GM12865 (cell line): ENCODE data around the gene PCDHGA4.
A peak's percentile ranks its signal among the peaks of the same experiment; 100 is the strongest.

ENCODE experiments used
- DNase-seq: peaks from one replicate; pipeline ENCODE4 v3.0.0; 2010; ENCODE audit warnings: low read depth
- H3K4me3 ChIP-seq: 2 replicates; pipeline ENCODE4 v1.5.1; 2011; ENCODE audit warnings: mild to moderate bottlenecking, low read depth, low read length, control low read depth
- TF ChIP-seq, protein P1 (sequence below): IDR thresholded peaks from 2 replicates; pipeline ENCODE4 v1.5.1; 2011; ENCODE audit warnings: low read length, control low read depth, low read depth, inconsistent platforms; ENCODE audit not compliant: insufficient read depth; ENCODE audit errors: missing control alignments

The PCDHGA4 gene

DNA sequence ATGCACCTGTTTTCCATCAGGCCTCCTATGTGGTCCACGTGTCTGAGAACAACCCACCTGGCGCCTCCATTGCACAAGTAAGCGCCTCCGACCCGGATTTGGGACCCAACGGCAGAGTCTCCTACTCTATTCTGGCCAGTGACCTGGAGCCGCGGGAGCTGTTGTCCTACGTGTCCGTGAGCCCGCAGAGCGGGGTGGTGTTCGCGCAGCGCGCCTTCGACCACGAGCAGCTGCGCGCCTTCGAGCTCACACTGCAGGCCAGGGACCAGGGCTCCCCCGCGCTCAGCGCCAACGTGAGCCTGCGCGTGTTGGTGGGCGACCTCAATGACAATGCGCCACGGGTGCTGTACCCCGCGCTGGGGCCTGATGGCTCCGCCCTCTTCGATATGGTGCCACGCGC lies 3.2 kb upstream of the PCDHGA4 start:
- H3K4me3 ChIP-seq: no peak overlapping the region
- TF ChIP-seq, protein P1, sequence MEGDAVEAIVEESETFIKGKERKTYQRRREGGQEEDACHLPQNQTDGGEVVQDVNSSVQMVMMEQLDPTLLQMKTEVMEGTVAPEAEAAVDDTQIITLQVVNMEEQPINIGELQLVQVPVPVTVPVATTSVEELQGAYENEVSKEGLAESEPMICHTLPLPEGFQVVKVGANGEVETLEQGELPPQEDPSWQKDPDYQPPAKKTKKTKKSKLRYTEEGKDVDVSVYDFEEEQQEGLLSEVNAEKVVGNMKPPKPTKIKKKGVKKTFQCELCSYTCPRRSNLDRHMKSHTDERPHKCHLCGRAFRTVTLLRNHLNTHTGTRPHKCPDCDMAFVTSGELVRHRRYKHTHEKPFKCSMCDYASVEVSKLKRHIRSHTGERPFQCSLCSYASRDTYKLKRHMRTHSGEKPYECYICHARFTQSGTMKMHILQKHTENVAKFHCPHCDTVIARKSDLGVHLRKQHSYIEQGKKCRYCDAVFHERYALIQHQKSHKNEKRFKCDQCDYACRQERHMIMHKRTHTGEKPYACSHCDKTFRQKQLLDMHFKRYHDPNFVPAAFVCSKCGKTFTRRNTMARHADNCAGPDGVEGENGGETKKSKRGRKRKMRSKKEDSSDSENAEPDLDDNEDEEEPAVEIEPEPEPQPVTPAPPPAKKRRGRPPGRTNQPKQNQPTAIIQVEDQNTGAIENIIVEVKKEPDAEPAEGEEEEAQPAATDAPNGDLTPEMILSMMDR: no peak
- no peak for DNase-seq

DNA sequence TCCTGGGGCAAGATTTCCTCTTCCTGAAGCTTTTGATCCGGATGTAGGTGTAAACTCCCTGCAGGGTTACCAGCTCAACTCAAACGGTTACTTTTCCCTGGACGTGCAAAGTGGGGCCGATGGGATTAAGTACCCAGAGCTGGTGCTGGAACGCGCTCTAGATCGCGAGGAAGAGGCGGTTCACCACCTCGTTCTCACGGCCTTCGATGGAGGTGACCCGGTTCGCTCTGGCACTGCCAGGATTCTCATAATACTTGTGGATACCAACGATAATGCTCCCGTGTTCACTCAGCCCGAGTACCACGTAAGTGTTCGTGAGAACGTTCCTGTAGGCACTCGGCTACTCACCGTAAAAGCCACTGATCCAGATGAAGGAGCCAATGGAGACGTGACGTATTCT lies 820 bp downstream of the PCDHGA4 start:
- DNase-seq: no peak
- TF ChIP-seq, protein P1: no peak
- H3K4me3 ChIP-seq: no peak overlapping the region

DNA sequence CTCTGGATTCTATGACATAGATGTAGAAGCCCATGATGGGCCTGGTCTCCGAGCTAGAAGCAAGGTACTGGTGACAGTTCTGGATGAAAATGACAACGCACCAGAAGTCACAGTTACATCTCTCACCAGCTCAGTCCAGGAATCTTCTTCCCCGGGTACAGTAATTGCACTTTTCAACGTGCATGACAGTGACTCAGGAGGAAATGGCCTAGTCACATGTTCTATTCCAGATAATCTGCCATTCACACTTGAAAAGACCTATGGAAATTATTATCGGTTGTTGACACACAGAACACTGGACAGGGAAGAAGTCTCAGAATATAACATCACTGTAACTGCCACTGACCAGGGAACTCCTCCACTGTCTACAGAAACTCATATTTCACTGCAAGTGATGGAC lies 1.3 kb downstream of the PCDHGA4 start:
- DNase-seq: no peak
- TF ChIP-seq, protein P1: no peak
- no peak overlapping the region for H3K4me3 ChIP-seq

DNA sequence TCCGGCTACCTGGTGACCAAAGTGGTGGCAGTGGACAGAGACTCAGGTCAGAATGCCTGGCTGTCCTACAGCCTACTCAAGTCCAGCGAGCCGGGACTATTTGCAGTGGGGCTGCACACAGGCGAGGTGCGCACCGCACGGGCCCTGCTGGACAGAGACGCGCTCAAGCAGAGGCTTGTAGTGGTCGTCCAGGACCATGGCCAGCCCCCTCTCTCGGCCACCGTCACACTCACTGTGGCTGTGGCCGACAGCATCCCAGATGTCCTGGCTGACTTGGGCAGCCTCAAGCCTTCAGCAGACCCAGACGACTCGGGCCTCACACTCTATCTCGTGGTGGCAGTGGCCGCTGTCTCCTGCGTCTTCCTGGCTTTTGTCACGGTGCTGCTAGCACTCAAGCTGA lies 2.1 kb downstream of the PCDHGA4 start:
- no peak for DNase-seq
- TF ChIP-seq, protein P1: no peak
- H3K4me3 ChIP-seq: no peak overlapping the region

DNA sequence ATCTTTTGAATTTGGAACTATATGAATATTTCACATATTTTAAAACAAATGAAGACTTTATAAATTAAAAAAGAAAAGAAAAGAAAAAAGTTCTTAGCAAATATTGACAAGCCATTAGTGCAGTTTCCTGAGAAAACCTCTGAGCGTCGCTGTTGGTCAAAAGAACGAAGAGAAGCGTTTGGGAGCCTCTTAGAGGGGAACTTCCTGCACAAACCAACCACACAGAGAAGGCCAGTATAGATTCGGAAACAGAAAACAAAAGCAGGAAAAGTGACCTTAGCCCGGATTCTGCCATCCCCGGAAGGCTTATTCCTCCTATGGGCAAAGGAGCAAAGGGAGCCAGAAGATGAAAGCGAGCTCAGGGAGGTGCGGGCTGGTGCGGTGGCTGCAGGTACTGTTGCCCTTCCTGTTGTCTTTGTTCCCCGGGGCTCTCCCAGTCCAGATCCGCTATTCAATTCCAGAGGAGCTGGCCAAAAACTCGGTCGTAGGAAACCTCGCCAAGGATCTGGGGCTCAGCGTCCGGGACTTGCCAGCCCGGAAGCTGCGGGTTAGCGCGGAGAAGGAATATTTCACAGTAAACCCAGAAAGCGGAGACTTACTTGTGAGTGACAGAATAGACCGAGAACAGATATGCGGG lies 5.1 kb downstream of the PCDHGA4 start, which contains the start of gene PCDHGB2:
Gene PCDHGB2, plus strand, starts transcription at position 205 of the 637 bp plus-strand sequence. Its CDS starts 142 bp downstream, at position 347.
- TF ChIP-seq, protein P1: peak; percentile 42
- H3K4me3 ChIP-seq: peak within 1 kb of the TSS; percentile 39
- peak; percentile 64 for DNase-seq

DNA sequence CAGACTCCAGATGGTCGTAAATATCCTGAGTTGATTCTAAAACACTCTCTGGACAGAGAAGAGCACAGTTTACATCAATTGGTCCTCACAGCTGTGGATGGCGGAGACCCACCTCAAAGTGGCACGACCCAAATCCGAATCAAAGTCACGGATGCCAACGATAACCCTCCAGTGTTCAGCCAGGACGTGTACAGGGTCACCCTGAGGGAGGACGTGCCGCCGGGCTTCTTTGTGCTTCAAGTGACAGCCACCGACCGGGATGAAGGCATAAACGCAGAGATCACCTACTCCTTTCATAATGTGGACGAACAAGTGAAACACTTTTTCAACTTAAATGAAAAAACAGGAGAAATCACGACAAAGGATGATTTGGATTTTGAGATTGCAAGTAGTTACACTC lies 5.9 kb downstream of the PCDHGA4 start:
- no peak overlapping the region for H3K4me3 ChIP-seq
- TF ChIP-seq, protein P1: no peak
- no peak for DNase-seq

DNA sequence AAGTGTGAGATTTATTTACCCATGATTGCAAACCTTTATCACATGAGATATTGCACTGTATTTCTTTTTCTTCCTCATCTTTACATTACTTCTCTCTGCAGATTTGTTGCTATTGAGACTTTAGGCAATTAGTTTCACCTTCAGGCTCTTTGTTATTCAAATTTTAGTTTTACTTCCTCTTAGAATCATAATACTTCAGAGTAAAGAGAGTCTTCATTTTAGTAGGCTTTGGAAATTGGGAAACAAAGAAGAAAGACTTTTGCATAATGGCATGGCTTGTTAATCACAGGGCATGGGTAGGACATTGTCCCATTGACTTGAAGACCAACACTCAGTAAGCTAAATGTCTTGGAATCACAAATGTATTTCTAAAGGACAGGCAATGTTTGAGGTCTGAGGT lies 7.9 kb downstream of the PCDHGA4 start:
- H3K4me3 ChIP-seq: no peak overlapping the region
- no peak for DNase-seq
- TF ChIP-seq, protein P1: no peak
